Psoas muscle (tissue), 8 donors: ENCODE results near the gene ABCG1. TPM values are rescaled to one million over a fixed set of nuclear protein-coding genes. Genes with fewer than 3 reads are reported as not detected.

Experiments used
- ATAC-seq, 4 donors: fragments of 200-7000 bp; cut with Tn5 transposase; one replicate each; pipeline ENCODE4 v1.9.1; 2020; ENCODE audit warnings: moderate library complexity in 3 of 4, mild to moderate bottlenecking in 2 of 4
- DNase-seq, 2 donors: peaks; one replicate each; pipeline ENCODE4 v3.0.0-alpha.2; 2020
- H3K27ac ChIP-seq: fragments of 200-600 bp; one replicate; pipeline ENCODE4 v1.8.0; 2022
- H3K27me3 ChIP-seq, 3 donors: fragments of 200-600 bp in 1 of 3; one replicate each; pipeline versions ENCODE4 v1.6.1 to v1.8.0; 2013 to 2022; ENCODE audit warnings: low read length in 2 of 3, mild to moderate bottlenecking in 2 of 3, moderate library complexity in 1 of 3; ENCODE audit not compliant: insufficient read depth in 3 of 3
- H3K36me3 ChIP-seq, 2 donors: fragments of 200-600 bp in 1 of 2; one replicate each; pipeline versions ENCODE4 v1.6.1 to v1.8.0; 2013 to 2022; ENCODE audit warnings: low read depth in 1 of 2, mild to moderate bottlenecking in 1 of 2, moderate library complexity in 1 of 2; ENCODE audit not compliant: insufficient read depth in 1 of 2
- H3K4me1 ChIP-seq: fragments of 200-600 bp; one replicate; pipeline ENCODE4 v1.8.0; 2022
- H3K4me3 ChIP-seq: fragments of 200-600 bp; one replicate; pipeline ENCODE4 v1.8.0; 2022; ENCODE audit warnings: mild to moderate bottlenecking
- H3K9me3 ChIP-seq: fragments of 200-600 bp; one replicate; pipeline ENCODE4 v1.8.0; 2022
- WGBS, 3 donors: extraction: QIAGEN DNeasy Blood & Tissue Kit; methylation state at CpG; one replicate each; pipeline versions ENCODE4 v1.1.6 to v1.1.7; 2013; 5-methylcytosine and 5-hydroxymethylcytosine counted together
- intact Hi-C, 2 donors: fragments of 100-400 bp; cut with DNase I; formaldehyde crosslinking; loops; one replicate each; pipeline versions ENCODE4 v1.11.0 to v1.14.2; 2022
- polyA plus RNA-seq, 3 donors: library from polyadenylated mRNA; stranded (reverse); fragments of 200-250 nt; gene quantifications; one replicate each; pipeline ENCODE4 v1.2.3, GENCODE V29; 2013
- total RNA-seq, 4 donors: library from RNA; stranded (reverse); fragmentation: NEBNext Ultra II Directional in 2 of 4; extraction: Animal tissue kit (Norgen Biotek cat#: 25700) in 2 of 4; gene quantifications; one replicate each; pipeline versions ENCODE4 v1.2.1 to v1.2.4, GENCODE V29; 2021 to 2023
- TF ChIP-seq, protein P1 (sequence below): fragments of 200-600 bp; IDR thresholded peaks from one replicate; pipeline ENCODE4 v1.8.0; 2022; ENCODE audit warnings: antibody characterized with exemption
- donor health status: healthy with polysubstance abuse.
- donor health status: DM: no; HTN: no; CAD: no; lungs with moderate emphysema.
- donor health status: Bipolar disorder and iron deficiency.
- donor health status: healthy.
- donor health status: DM: yes; HTN: yes; CAD: no.
- donor health status: DM: no; HTN: no; CAD: no.
- donor health status: DM: no; HTN: no; CAD: no.
- donor health status: DM: yes; HTN: yes; CAD: no.

Gene ABCG1
- total and polyA plus RNA-seq, 7 donors: 2.9 to 35.8 (median 4.4) TPM

DNA sequence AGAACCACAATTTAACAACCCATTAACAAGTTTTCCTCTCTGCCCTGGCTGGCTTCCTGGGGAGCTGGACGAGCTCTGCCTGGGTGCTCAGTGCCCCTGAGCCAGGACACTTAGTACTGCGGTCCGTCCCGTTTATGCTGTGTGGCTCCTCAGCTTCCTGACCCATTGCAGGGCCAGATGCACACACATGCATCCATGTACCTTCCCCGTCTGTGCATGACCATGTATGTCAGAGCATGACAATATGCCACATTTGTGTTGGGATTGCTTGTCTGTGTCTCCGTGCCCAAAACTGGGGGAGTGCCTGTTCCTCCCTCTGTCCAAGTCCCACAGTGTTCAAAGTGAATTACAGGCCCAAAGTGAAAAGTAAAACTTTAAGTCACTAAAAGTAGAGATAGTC is 106.0 kb downstream of the ABCG1 start:
- intact Hi-C loops: no loop called here
- Histone ChIP-seq H3K27ac (no peak overlapping the region), H3K9me3 (no peaks in the 10 kb centered on the region), H3K4me1 (no peaks in the 10 kb centered on the region), H3K27me3 (peaks cover 0 to 13% (median 0%) of the 10 kb centered on the region in 3 donors), H3K36me3 (no peaks in the 10 kb centered on the region), H3K4me3 (no peak overlapping the region)
- ATAC-seq: no peak
- 79 to 82% (median 80%) methylated on average over 6 of the region's 6 CpGs for WGBS, 3 donors
- no peak for DNase-seq
- TF ChIP-seq, protein P1, sequence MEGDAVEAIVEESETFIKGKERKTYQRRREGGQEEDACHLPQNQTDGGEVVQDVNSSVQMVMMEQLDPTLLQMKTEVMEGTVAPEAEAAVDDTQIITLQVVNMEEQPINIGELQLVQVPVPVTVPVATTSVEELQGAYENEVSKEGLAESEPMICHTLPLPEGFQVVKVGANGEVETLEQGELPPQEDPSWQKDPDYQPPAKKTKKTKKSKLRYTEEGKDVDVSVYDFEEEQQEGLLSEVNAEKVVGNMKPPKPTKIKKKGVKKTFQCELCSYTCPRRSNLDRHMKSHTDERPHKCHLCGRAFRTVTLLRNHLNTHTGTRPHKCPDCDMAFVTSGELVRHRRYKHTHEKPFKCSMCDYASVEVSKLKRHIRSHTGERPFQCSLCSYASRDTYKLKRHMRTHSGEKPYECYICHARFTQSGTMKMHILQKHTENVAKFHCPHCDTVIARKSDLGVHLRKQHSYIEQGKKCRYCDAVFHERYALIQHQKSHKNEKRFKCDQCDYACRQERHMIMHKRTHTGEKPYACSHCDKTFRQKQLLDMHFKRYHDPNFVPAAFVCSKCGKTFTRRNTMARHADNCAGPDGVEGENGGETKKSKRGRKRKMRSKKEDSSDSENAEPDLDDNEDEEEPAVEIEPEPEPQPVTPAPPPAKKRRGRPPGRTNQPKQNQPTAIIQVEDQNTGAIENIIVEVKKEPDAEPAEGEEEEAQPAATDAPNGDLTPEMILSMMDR: no peak

DNA sequence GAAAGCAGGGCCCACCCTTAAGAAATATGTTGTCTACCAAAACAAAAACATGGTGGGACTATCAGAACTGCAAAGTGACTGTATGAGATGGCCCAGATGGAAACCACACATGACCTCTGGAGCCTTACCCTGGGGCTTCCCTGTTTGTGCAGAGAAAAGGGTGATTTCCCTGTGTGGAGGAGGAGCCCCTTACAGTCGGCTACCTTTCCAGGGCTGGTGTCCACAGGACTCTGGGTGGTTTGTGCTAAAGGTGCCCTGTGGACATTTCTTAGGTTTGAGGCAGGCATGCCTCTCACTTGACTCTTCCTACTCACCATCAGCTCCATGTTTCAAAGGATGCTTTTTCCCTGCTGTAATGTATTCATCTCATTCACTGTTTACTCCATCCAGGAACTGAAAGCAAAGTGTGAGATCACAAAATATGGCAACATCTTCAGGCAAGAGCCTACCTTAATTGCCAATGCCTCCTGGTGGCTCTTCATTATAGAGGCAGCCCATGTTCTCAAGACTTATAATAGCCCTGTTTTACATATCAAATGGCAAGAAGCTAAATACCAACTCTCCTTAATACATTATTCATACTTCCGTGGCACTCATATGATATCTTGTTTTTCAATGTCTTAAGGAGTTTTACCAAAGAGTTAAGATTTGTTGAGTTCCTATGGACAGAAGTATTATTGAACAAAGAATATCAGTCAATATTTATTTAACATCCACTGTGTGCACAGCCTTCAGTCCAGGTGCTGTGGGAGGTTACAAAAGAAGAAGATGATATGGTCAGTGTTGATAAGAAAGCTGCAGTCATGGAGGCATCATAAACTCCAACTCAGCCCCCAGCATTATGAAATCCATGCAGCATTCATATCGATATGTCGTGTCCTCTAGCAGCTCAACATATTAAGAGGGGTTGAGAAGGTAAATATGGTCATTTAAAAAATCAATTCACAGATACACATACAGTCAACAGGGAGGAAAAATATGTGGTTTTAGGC is 111.7 kb downstream of the ABCG1 start:
- Histone ChIP-seq H3K27ac (no peak overlapping the region), H3K4me3 (no peak overlapping the region), H3K36me3 (no peaks in the 10 kb centered on the region), H3K9me3 (no peaks in the 10 kb centered on the region), H3K27me3 (peaks cover 0 to 31% (median 3%) of the 10 kb centered on the region in 3 donors), H3K4me1 (no peaks in the 10 kb centered on the region)
- ATAC-seq (no peak), DNase-seq (no peak)
- intact Hi-C loops: no loop called here
- TF ChIP-seq, protein P1: no peak
- 88 to 94% (median 92%) methylated on average over 4 of the region's 4 CpGs for WGBS, 3 donors

DNA sequence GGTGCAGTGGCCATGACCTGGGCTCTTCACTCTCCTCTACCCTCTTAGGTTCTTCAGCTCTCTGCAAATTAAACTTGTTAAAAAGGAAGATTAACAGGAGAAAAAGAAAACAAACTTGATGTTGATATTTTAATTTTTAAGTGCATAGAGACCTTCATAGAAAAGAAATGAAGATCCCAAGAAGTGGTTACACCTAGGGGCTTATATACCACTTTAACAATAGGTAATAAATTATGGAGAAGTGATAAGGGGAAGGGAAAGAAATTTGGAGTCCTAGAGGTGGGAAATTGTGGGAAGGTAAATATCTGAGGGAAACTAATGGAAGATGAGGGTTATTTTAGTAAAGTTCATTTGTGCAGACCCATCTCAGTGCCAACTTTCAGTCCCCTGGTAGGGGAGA is 112.7 kb downstream of the ABCG1 start:
- ATAC-seq: no peak
- no peaks in the 10 kb centered on the region for H3K36me3 ChIP-seq
- no peak overlapping the region for H3K4me3 ChIP-seq
- H3K27me3 ChIP-seq: peaks cover 0 to 39% (median 3%) of the 10 kb centered on the region in 3 donors
- H3K9me3 ChIP-seq: no peaks in the 10 kb centered on the region
- no peak for DNase-seq
- intact Hi-C loops: no loop called here
- H3K27ac ChIP-seq: no peak overlapping the region
- TF ChIP-seq, protein P1: no peak
- no peaks in the 10 kb centered on the region for H3K4me1 ChIP-seq

DNA sequence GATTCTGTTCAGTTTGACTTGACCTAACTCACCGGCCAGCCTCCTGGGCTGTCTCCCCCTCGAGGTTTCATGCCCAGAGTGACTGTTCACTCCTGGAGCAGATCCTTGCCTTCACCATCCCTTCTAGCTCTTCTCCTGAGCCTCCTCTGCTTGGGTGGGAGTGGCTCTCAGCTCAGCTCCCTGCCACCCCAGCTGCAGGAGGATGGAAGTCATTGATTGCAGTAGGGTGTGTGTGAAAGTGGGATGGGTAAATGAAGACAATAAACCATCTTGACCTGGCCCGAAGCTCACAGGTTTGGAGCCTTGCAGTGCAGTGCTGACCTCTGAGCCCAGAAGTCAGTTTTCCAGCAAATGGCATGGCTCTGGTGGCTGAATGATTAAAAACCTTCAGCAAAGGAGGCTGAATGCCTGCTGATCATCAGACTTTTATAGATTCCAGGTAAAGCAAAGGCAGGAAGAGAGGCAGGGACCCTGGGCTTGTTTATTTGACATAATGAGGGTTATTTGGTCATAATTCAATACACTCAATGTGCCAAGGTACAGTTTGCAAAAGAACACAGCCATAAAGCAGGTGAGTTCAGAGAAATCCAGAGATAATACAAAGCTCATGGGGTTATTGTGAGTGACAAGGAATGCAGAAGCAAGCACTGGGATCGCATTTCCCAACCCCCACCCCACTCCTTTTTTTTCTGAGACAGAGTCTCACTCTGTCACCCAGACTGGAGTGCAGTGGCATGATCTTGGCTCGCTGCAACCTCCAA is 113.8 kb downstream of the ABCG1 start:
- DNase-seq (no peak), ATAC-seq (no peak)
- Histone ChIP-seq H3K4me1 (no peaks in the 10 kb centered on the region), H3K4me3 (no peak overlapping the region), H3K27me3 (peaks cover 0 to 48% (median 3%) of the 10 kb centered on the region in 3 donors), H3K36me3 (no peaks in the 10 kb centered on the region), H3K9me3 (no peaks in the 10 kb centered on the region), H3K27ac (no peak overlapping the region)
- intact Hi-C loops: no loop called here
- WGBS, 3 donors: 63 to 70% (median 67%) methylated on average over 5 of the region's 5 CpGs
- TF ChIP-seq, protein P1: no peak
